Transverse colon (tissue), 4 donors: Measurements from ENCODE around the gene KNCN.

Experiments
- CTCF ChIP-seq, 5 experiments: fragments of 200-600 bp in 3 of 5; fragments of 450-650 bp in 2 of 5; sonication (generic) in 3 of 5; IDR thresholded peaks; 1 replicate in 2 of 5; 2 replicates in 3 of 5; pipeline ENCODE4 v1.5.1; 2016 to 2017; ENCODE audit warnings: antibody characterized with exemption in 5 of 5, inconsistent platforms in 3 of 5, mild to moderate bottlenecking in 2 of 5, moderate library complexity in 1 of 5
- POLR2A ChIP-seq: fragments of 450-650 bp; IDR thresholded peaks from one replicate; pipeline ENCODE4 v1.6.1; 2016; ENCODE audit warnings: antibody characterized with exemption, mild to moderate bottlenecking, moderate library complexity
- POLR2AphosphoS5 ChIP-seq, 3 donors: sonication (generic); formaldehyde crosslinking; IDR thresholded peaks; one replicate each; pipeline ENCODE4 v1.6.1; 2016; ENCODE audit warnings: antibody characterized with exemption in 3 of 3

DNA sequence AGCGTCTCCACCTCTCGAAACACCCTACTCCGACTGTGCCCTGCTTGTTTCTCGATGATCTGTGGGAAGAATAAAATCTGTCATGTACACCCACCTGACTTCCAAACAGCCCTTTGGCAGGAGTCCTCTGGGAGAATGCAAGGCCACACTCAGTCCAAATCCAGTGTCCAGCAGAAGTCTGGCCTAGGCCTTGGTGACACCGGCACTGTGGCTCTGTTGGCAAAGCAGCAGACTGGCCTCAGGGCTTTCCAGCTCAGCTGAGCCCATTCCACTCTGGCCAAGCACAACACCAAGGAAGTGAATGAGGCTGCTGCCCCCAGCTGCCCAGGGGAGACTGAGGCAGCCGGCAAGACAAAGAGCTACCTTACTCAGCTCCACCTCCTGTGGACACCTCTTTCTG is 25.1 kb upstream of the KNCN start:
- no peak for TF ChIP-seq POLR2A
- TF ChIP-seq CTCF (IDR thresholded peaks at IDR 0.05): no peak
- no peak for TF ChIP-seq POLR2AphosphoS5 (IDR thresholded peaks at IDR 0.05)
